SKM-1 treated with dmso at 0.1 percent for 144 hours (cell line): Measurements from ENCODE around the gene FAM83F.
A peak's percentile ranks its signal among the peaks of the same experiment; 100 is the strongest.

Experiments used
- DNase-seq: peaks from one replicate; lab custom pipeline; 2025; ENCODE audit not compliant: unreplicated experiment; lab: John Stamatoyannopoulos, UW

The FAM83F gene

GRCh38 chr22:40056154-40056553 is 61.4 kb downstream of the FAM83F start:
- no peak for DNase-seq

DNA sequence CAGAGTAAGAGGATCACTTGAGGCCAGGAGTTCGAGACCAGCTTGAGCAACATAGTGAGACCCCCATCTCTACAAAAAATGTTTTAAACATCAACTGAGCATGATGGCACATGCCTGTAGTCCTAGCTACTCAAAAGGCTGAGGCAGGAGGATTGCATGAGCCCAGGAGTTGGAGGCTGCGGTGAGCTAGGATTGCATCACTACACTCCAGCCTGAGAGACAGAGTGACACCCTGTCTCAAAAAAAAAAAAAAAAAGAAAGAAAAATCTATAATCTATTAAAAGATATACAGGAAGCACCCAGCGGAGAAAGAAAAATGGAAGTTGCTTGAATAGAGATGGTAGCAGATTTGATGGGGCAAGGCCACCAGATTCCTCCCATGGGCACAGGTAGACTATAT is 61.8 kb downstream of the FAM83F start:
- DNase-seq: no peak

DNA sequence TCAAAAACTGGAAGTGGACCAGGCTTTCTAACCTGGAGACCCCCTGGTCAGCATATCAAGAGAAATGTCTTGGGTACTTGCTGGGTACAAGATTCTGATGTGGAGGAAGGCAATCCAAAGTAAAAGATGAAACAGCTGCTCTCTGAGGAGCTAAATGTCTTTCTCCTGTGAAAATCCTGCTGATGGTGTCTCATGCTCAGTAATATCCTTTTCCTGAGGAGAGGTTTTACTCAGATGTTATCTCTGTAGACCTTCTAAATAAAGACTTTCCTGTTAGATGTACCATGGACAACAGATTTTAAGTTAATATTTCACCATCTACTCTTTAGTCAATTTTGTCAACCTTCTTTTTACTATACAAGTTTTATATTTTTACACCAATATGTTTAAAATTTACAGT is 62.9 kb downstream of the FAM83F start:
- DNase-seq: no peak

- DNase-seq: no peak
Observed at GRCh38 chr22:40058265-40058664, 63.5 kb downstream of the FAM83F start.

DNA sequence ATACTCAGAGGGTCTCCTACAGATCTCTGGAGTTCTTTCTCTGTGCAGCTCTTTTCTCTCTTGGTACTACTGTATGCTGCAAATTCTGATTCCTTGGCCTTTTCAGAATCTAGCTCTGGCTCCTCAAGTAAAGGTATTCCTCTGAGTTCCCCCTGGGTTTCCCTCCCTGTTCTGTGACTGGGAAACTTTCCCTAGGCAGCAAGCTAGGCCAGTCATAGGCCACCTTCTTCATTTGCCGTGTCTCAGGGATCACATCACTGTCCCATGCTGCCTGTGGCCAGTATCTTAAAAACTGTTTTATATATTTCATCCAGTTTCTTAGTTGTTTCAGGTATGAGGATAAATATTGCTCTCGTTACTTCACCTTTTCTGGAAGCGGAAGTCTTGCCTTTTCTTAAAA is 71.2 kb downstream of the FAM83F start:
- DNase-seq: no peak

DNA sequence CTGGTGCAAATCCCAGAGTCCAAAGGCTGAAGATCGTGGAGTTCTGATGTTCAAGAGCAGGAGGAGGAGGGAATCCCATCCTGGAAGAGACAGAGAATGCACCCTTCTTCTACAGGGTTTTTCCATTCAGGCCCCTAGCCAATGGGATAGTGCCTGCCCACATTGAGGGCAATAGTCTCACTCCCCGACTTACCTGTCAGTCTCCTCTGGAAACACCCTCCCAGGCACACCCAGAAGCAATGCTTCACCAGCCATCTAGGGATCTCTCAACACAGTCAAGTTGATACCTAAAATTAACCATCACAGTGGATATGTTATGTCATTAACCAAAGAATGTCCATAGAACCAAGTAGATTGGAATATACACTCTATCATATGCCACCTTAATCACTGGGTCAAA is 72.9 kb downstream of the FAM83F start:
- no peak for DNase-seq

GRCh38 chr22:40070701-40071100 is 75.9 kb downstream of the FAM83F start:
- DNase-seq: no peak

DNA sequence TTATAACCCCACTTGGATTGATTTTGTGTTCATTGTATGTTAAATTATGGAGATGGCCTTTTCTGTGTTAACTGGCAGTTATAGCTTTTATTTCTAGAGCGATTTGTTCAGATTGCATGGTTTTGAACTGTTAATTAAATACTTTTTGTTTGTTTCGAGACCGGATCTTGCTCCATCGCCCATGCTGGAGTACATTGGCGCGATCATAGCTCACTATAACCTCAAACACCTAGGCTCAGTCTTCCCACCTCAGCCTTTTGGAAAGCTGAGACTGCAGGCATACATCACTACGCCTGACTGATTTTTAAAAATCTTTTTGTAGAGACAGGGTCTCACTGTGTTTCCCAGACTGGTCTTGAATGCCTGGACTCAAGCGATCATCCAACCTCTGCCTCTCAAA is 77.0 kb downstream of the FAM83F start:
- no peak for DNase-seq

GRCh38 chr22:40076702-40077645 is 82.2 kb downstream of the FAM83F start:
- peak; percentile 4 for DNase-seq

- DNase-seq: no peak
Observed at GRCh38 chr22:40077646-40078016, 82.9 kb downstream of the FAM83F start.

GRCh38 chr22:40081662-40082061 is 86.9 kb downstream of the FAM83F start:
- no peak for DNase-seq

- no peak for DNase-seq
Observed at GRCh38 chr22:40082184-40082583, 87.4 kb downstream of the FAM83F start.

GRCh38 chr22:40083794-40084193 is 89.0 kb downstream of the FAM83F start:
- DNase-seq: no peak

GRCh38 chr22:40084246-40084645 is 89.5 kb downstream of the FAM83F start:
- DNase-seq: no peak

GRCh38 chr22:40088818-40089217 is 94.1 kb downstream of the FAM83F start:
- DNase-seq: no peak
